Naive thymus-derived CD4-positive, alpha-beta T cell (primary cell): ENCODE data around the gene ATRX. TPM values are rescaled to one million over a fixed set of nuclear protein-coding genes. Genes with fewer than 3 reads are reported as not detected.
"Not testable (repeated sequence)": the region's sequence is repeated elsewhere in the genome, so short reads cannot be mapped to it uniquely, and the experiment has no call there.

Experiments used
- ATAC-seq: fragments of 150-1000 bp; cut with Tn5 transposase; 2 replicates; pipeline ENCODE4 v1.10.0; 2021; ENCODE audit warnings: mild to moderate bottlenecking, moderate library complexity
- CTCF ChIA-PET: fragments of 350-600 bp; sonication (Branson Sonifier 250); formaldehyde crosslinking; loops from one replicate; lab custom pipeline; 2021; ENCODE audit warnings: antibody characterized with exemption; lab: Charles Lee
- POLR2A ChIA-PET: fragments of 350-600 bp; sonication (Branson Sonifier 250); formaldehyde crosslinking; loops from one replicate; lab custom pipeline; 2021; ENCODE audit warnings: antibody characterized with exemption, inconsistent platforms; lab: Charles Lee
- DNase-seq, 9 donors: peaks; one replicate each; pipeline versions ENCODE4 v3.0.0 to v3.0.0-alpha.2; 2020 to 2022; ENCODE audit warnings: mixed read lengths in 1 of 9
- H3K27ac ChIP-seq: one replicate; pipeline ENCODE4 v1.7.0; 2013; ENCODE audit warnings: mild to moderate bottlenecking, low read depth, low read length, moderate library complexity
- H3K27me3 ChIP-seq, 2 donors: one replicate each; pipeline ENCODE4 v1.7.0; 2013; ENCODE audit warnings: low read length in 2 of 2, mild to moderate bottlenecking in 2 of 2, moderate library complexity in 2 of 2; ENCODE audit not compliant: control insufficient read depth in 2 of 2, insufficient read depth in 2 of 2
- H3K36me3 ChIP-seq, 3 experiments: 1 replicate in 2 of 3; 2 replicates in 1 of 3; pipeline ENCODE4 v1.7.0; 2013; ENCODE audit warnings: low read length in 3 of 3, mild to moderate bottlenecking in 3 of 3, moderate library complexity in 1 of 3; ENCODE audit not compliant: insufficient read depth in 3 of 3, control insufficient read depth in 2 of 3
- H3K4me1 ChIP-seq, 2 donors: one replicate each; pipeline ENCODE4 v1.7.0; 2013; ENCODE audit warnings: low read length in 2 of 2, mild to moderate bottlenecking in 2 of 2, moderate library complexity in 1 of 2; ENCODE audit not compliant: control insufficient read depth in 2 of 2, insufficient read depth in 2 of 2
- H3K4me3 ChIP-seq: 2 replicates; pipeline ENCODE4 v1.7.0; 2013; ENCODE audit warnings: mild to moderate bottlenecking, low read length
- H3K9me3 ChIP-seq, 3 experiments: 1 replicate in 2 of 3; 2 replicates in 1 of 3; pipeline ENCODE4 v1.7.0; 2013; ENCODE audit warnings: low read length in 3 of 3; ENCODE audit not compliant: control insufficient read depth in 2 of 3
- H3K27ac Mint-ChIP-seq, 9 donors: one replicate each; pipeline ENCODE4 v1.8.0; 2020 to 2022; ENCODE audit warnings: mixed read lengths in 9 of 9, mild to moderate bottlenecking in 8 of 9, moderate library complexity in 5 of 9, inconsistent platforms in 2 of 9
- H3K27me3 Mint-ChIP-seq, 5 donors: one replicate each; pipeline ENCODE4 v1.8.0; 2021 to 2022; ENCODE audit warnings: mixed read lengths in 5 of 5, mild to moderate bottlenecking in 1 of 5
- H3K36me3 Mint-ChIP-seq, 5 donors: one replicate each; pipeline ENCODE4 v1.8.0; 2020 to 2022; ENCODE audit warnings: mixed read lengths in 5 of 5, mild to moderate bottlenecking in 3 of 5, inconsistent platforms in 1 of 5
- H3K4me1 Mint-ChIP-seq, 7 donors: one replicate each; pipeline ENCODE4 v1.8.0; 2020 to 2022; ENCODE audit warnings: mixed read lengths in 7 of 7, mild to moderate bottlenecking in 3 of 7, inconsistent platforms in 1 of 7
- H3K4me3 Mint-ChIP-seq, 10 donors: one replicate each; pipeline ENCODE4 v1.8.0; 2020 to 2022; ENCODE audit warnings: mild to moderate bottlenecking in 10 of 10, mixed read lengths in 10 of 10, moderate library complexity in 6 of 10, inconsistent platforms in 2 of 10
- H3K9me3 Mint-ChIP-seq, 11 donors: one replicate each; pipeline ENCODE4 v1.8.0; 2020 to 2022; ENCODE audit warnings: mixed read lengths in 11 of 11, mild to moderate bottlenecking in 4 of 11, inconsistent platforms in 1 of 11, moderate library complexity in 1 of 11
- intact Hi-C, 2 donors: fragments of 100-400 bp; cut with micrococcal nuclease; formaldehyde crosslinking; loops; one replicate each; pipeline ENCODE4 v1.15.1; 2023
- polyA plus RNA-seq, 2 donors: library from polyadenylated mRNA; unstranded; fragments of 300-500 nt; fragmentation: Illumina TruSeq; gene quantifications; one replicate each; pipeline ENCODE4 v1.2.3, GENCODE V29; 2021
- total RNA-seq, 6 experiments: library from RNA in 5 of 6; stranded (reverse) in 5 of 6; gene quantifications; 1 replicate in 5 of 6; 2 replicates in 1 of 6; pipeline ENCODE4 v1.2.3 and lab custom pipeline; 2021 to 2026

The ATRX gene
- total and polyA plus RNA-seq, 7 experiments from 2014 or later, result 64.2 to 126 (median 111) TPM

GRCh38 chrX:77726095-77726494, 59.9 kb downstream of the ATRX start:
- H3K27me3 Mint-ChIP-seq, CTCF ChIA-PET, H3K4me1 ChIP-seq, H3K9me3 ChIP-seq, H3K36me3 ChIP-seq, DNase-seq, POLR2A ChIA-PET, H3K4me3 Mint-ChIP-seq, intact Hi-C loops, H3K27ac ChIP-seq, H3K4me3 ChIP-seq, ATAC-seq, H3K27me3 ChIP-seq: not testable (repeated sequence)
- H3K36me3 Mint-ChIP-seq, result peaks cover 0 to 37% (median 8%) of the 10 kb centered on the region in 5 donors
- H3K4me1 Mint-ChIP-seq, result peaks cover 5 to 42% (median 20%) of the 10 kb centered on the region in 7 donors
- H3K9me3 Mint-ChIP-seq, result peaks cover 0 to 22% (median 5%) of the 10 kb centered on the region in 11 donors
- H3K27ac Mint-ChIP-seq, result peak overlapping the region in 1 of 9 donors; percentile 30

- DNase-seq (no peak), ATAC-seq (no peak)
- CTCF ChIA-PET, result no interaction called here
- H3K4me3 ChIP-seq, result no peak overlapping the region
- H3K27ac ChIP-seq, result no peak overlapping the region
- Mint-ChIP-seq H3K27ac (no peak overlapping the region), H3K27me3 (no peaks in the 10 kb centered on the region), H3K36me3 (peaks cover 0 to 48% (median 8%) of the 10 kb centered on the region in 5 donors), H3K9me3 (peaks cover 0 to 24% (median 7%) of the 10 kb centered on the region in 11 donors), H3K4me3 (no peak overlapping the region), H3K4me1 (peaks cover 17 to 53% (median 31%) of the 10 kb centered on the region in 7 donors)
- POLR2A ChIA-PET, result no interaction called here
- H3K36me3 ChIP-seq, result no peaks in the 10 kb centered on the region
- no peaks in the 10 kb centered on the region for H3K27me3 ChIP-seq
- H3K9me3 ChIP-seq, result no peaks in the 10 kb centered on the region
- intact Hi-C loops, result no loop called here
- peaks cover 0 to 8% of the 10 kb centered on the region in 2 donors for H3K4me1 ChIP-seq
These were observed 62.3 kb downstream of the ATRX start for GRCh38 chrX:77723681-77724080.

GRCh38 chrX:77719388-77719787, 66.6 kb downstream of the ATRX start:
- Mint-ChIP-seq H3K4me1 (peaks cover 17 to 54% (median 43%) of the 10 kb centered on the region in 7 donors), H3K27me3 (no peaks in the 10 kb centered on the region)
- intact Hi-C loops, result loop anchor here in 1 of 2 donors (10.0 kb wide), 1 partner anchor 55 kb away; no protein-coding TSS in a partner anchor

DNA sequence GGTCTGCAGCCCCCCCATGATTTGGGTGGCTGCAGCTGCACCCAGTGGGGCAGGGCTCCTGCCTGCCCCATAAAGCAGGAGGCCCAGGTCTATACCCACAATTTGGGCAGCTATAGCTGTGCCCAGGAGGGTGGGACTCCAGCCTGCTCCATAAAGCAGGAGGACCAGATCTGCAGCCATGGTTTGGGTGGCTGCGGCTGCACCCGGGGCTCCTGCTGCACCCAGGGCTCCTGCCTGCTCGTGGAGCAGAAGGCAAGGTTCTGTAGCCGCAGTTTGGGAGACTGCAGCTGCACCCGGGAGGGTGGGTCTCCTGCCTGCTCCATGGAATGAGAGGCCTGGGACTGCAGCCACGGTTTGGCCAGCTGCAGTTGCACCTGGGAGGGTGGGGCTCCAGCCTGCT, 81.1 kb downstream of the ATRX start:
- H3K4me1 Mint-ChIP-seq, result peaks cover 3 to 18% (median 8%) of the 10 kb centered on the region in 7 donors
- H3K4me3 Mint-ChIP-seq, result no peak overlapping the region
- no peaks in the 10 kb centered on the region for H3K27me3 ChIP-seq
- ATAC-seq (no peak), DNase-seq (no peak)
- peaks cover 0 to 7% (median 0%) of the 10 kb centered on the region in 3 experiments for H3K9me3 ChIP-seq
- no peak overlapping the region for H3K4me3 ChIP-seq
- H3K27ac ChIP-seq, result no peak overlapping the region
- peaks cover 0 to 9% (median 0%) of the 10 kb centered on the region in 3 experiments for H3K36me3 ChIP-seq
- no peak overlapping the region for H3K27ac Mint-ChIP-seq
- H3K36me3 Mint-ChIP-seq, result peaks cover 3 to 32% (median 12%) of the 10 kb centered on the region in 5 donors
- intact Hi-C loops, result no loop called here
- no peaks in the 10 kb centered on the region for H3K4me1 ChIP-seq
- peaks cover 0 to 5% (median 0%) of the 10 kb centered on the region in 11 donors for H3K9me3 Mint-ChIP-seq
- CTCF ChIA-PET, result no interaction called here
- H3K27me3 Mint-ChIP-seq, result no peaks in the 10 kb centered on the region
- POLR2A ChIA-PET, result no interaction called here

More at GRCh38 chrX:77719388-77719787, 66.6 kb downstream of the ATRX start:
- no peaks in the 10 kb centered on the region for H3K9me3 ChIP-seq
- peaks cover 0 to 13% (median 4%) of the 10 kb centered on the region in 11 donors for H3K9me3 Mint-ChIP-seq
- peaks cover 0 to 37% (median 11%) of the 10 kb centered on the region in 5 donors for H3K36me3 Mint-ChIP-seq
- peak overlapping the region in 4 of 10 donors; percentile 51 to 79 (median 60) for H3K4me3 Mint-ChIP-seq
- ATAC-seq (no peak), DNase-seq (no peak)
- no peaks in the 10 kb centered on the region for H3K27me3 ChIP-seq
- peak overlapping the region in 8 of 9 donors; percentile 46 to 85 (median 63) for H3K27ac Mint-ChIP-seq
- H3K36me3 ChIP-seq, result no peaks in the 10 kb centered on the region
- H3K4me1 ChIP-seq, result peaks cover 0 to 8% of the 10 kb centered on the region in 2 donors
- ChIA-PET CTCF (no interaction called here), POLR2A (no interaction called here)
- no peak overlapping the region for H3K27ac ChIP-seq
- H3K4me3 ChIP-seq, result no peak overlapping the region

- H3K27ac Mint-ChIP-seq, result no peak overlapping the region
- Histone ChIP-seq H3K27ac (no peak overlapping the region), H3K4me3 (no peak overlapping the region), H3K27me3 (no peaks in the 10 kb centered on the region), H3K4me1 (no peaks in the 10 kb centered on the region), H3K9me3 (no peaks in the 10 kb centered on the region), H3K36me3 (peaks cover 0 to 10% (median 0%) of the 10 kb centered on the region in 3 experiments)
- ATAC-seq, result no peak
- DNase-seq, result no peak
- H3K36me3 Mint-ChIP-seq, result peaks cover 0 to 14% (median 4%) of the 10 kb centered on the region in 5 donors
- ChIA-PET CTCF (no interaction called here), POLR2A (no interaction called here)
- no peaks in the 10 kb centered on the region for H3K27me3 Mint-ChIP-seq
- no peaks in the 10 kb centered on the region for H3K9me3 Mint-ChIP-seq
- H3K4me3 Mint-ChIP-seq, result no peak overlapping the region
- intact Hi-C loops, result loop anchor here in 1 of 2 donors (10.0 kb wide), 1 partner anchor 123 kb away; no protein-coding TSS in a partner anchor
- peaks cover 10 to 26% (median 19%) of the 10 kb centered on the region in 7 donors for H3K4me1 Mint-ChIP-seq
These were observed 87.8 kb downstream of the ATRX start for GRCh38 chrX:77698242-77698641.

GRCh38 chrX:77694491-77694890, 91.5 kb downstream of the ATRX start:
- H3K27ac ChIP-seq, result no peak overlapping the region
- Mint-ChIP-seq H3K27me3 (no peaks in the 10 kb centered on the region), H3K9me3 (no peaks in the 10 kb centered on the region), H3K27ac (peak overlapping the region in 1 of 9 donors; percentile 24), H3K36me3 (peaks cover 0 to 8% (median 0%) of the 10 kb centered on the region in 5 donors), H3K4me1 (peaks cover 4 to 11% (median 8%) of the 10 kb centered on the region in 7 donors), H3K4me3 (no peak overlapping the region)
- DNase-seq (no peak), ATAC-seq (no peak)
- H3K27me3 ChIP-seq, result no peaks in the 10 kb centered on the region
- ChIA-PET CTCF (no interaction called here), POLR2A (no interaction called here)
- H3K9me3 ChIP-seq, result no peaks in the 10 kb centered on the region
- no peak overlapping the region for H3K4me3 ChIP-seq
- H3K36me3 ChIP-seq, result peaks cover 0 to 13% (median 0%) of the 10 kb centered on the region in 3 experiments
- intact Hi-C loops, result loop anchor here in 1 of 2 donors (10.0 kb wide), 1 partner anchor 120 kb away; no protein-coding TSS in a partner anchor
- H3K4me1 ChIP-seq, result no peaks in the 10 kb centered on the region

DNA sequence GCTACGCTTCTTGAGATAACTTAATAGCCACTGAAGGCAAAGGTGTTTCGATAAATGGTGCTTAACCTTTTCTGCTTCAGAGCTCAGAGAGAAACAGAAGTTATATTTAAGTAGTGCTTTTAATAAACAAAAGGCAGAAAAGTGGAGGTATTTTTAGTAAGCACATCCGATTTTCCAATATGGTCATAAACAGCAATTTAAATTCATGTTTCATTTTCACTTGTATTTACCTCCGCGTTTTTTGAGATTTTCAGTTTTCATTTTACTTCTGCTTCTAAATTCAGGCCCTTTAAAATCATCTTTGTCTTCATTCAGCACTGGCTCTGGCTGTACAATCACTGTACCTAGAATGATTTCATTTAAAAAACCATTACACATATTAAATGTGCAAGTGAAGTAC, 92.4 kb downstream of the ATRX start:
- no peak overlapping the region for H3K4me3 ChIP-seq
- H3K4me1 ChIP-seq, result no peaks in the 10 kb centered on the region
- H3K36me3 ChIP-seq, result peaks cover 0 to 13% (median 0%) of the 10 kb centered on the region in 3 experiments
- H3K27me3 ChIP-seq, result no peaks in the 10 kb centered on the region
- Mint-ChIP-seq H3K4me1 (peaks cover 0 to 10% (median 5%) of the 10 kb centered on the region in 7 donors), H3K27me3 (no peaks in the 10 kb centered on the region), H3K36me3 (peaks cover 0 to 7% (median 5%) of the 10 kb centered on the region in 5 donors), H3K9me3 (no peaks in the 10 kb centered on the region), H3K27ac (peak overlapping the region in 1 of 9 donors; percentile 25), H3K4me3 (no peak overlapping the region)
- no peak for DNase-seq
- POLR2A ChIA-PET, result no interaction called here
- CTCF ChIA-PET, result no interaction called here
- intact Hi-C loops, result loop anchor here in 1 of 2 donors (10.0 kb wide), 1 partner anchor 119 kb away; no protein-coding TSS in a partner anchor
- H3K9me3 ChIP-seq, result no peaks in the 10 kb centered on the region
- H3K27ac ChIP-seq, result no peak overlapping the region
- ATAC-seq, result no peak
